UCSD-AML1 (cell line): ENCODE results near the gene ASCC1.

Source experiments
- DNase-seq: peaks from one replicate; lab custom pipeline; 2025; ENCODE audit not compliant: unreplicated experiment; lab: John Stamatoyannopoulos, UW

Gene ASCC1

GRCh38 chr10:72215611-72216549, at the start of gene ASCC1, which contains the start of gene ANAPC16:
ASCC1 (minus strand) TSS chr10:72216276; CDS start chr10:72213298, 2,978 bp downstream.
ANAPC16 (plus strand) TSS chr10:72216012; CDS start chr10:72223915, 7,903 bp downstream.
- peak; percentile 96 for DNase-seq

GRCh38 chr10:72265508-72265907, 49.4 kb upstream of the ASCC1 start:
- no peak for DNase-seq

GRCh38 chr10:72264536-72264935, 48.5 kb upstream of the ASCC1 start:
- no peak for DNase-seq

GRCh38 chr10:72263613-72264241, 47.7 kb upstream of the ASCC1 start:
- DNase-seq: no peak

- no peak for DNase-seq
Measured at GRCh38 chr10:72261784-72262404, 45.8 kb upstream of the ASCC1 start.

- DNase-seq: peak; percentile 80
Measured at GRCh38 chr10:72260976-72261783, 45.1 kb upstream of the ASCC1 start.

GRCh38 chr10:72260239-72260975, 44.3 kb upstream of the ASCC1 start:
- DNase-seq: no peak

- no peak for DNase-seq
Measured at GRCh38 chr10:72259491-72260238, 43.6 kb upstream of the ASCC1 start.

- DNase-seq: no peak
Measured at GRCh38 chr10:72258617-72259016, 42.5 kb upstream of the ASCC1 start.

- DNase-seq: peak; percentile 64
Measured at GRCh38 chr10:72257051-72257892, 41.2 kb upstream of the ASCC1 start.

- DNase-seq: no peak
Measured at GRCh38 chr10:72255977-72256729, 40.1 kb upstream of the ASCC1 start.

- DNase-seq: peak; percentile 68
Measured at GRCh38 chr10:72254813-72255568, 38.9 kb upstream of the ASCC1 start.

GRCh38 chr10:72253578-72253977, 37.5 kb upstream of the ASCC1 start:
- DNase-seq: no peak

- DNase-seq: no peak
Measured at GRCh38 chr10:72252972-72253371, 36.9 kb upstream of the ASCC1 start.

- no peak for DNase-seq
Measured at GRCh38 chr10:72251635-72252034, 35.6 kb upstream of the ASCC1 start.

GRCh38 chr10:72250666-72251065, 34.6 kb upstream of the ASCC1 start:
- DNase-seq: no peak
